ENCODE data around the gene TUBA4A. TPM values are rescaled to one million over a fixed set of nuclear protein-coding genes. Genes with fewer than 3 reads are reported as not detected.

Gene TUBA4A
- polyA plus RNA-seq, 1 donor from 2014 or later, result not detected

GRCh38 chr2:219279916-219280516, 26.3 kb upstream of the TUBA4A start:
- Histone ChIP-seq H3K9ac (ENCODE audit: low read length) (peak overlapping the region; percentile 82), H3K4me3 (ENCODE audit: low read length) (peak overlapping the region; percentile 74), H4K20me1 (ENCODE audit: insufficient read depth) (no peaks in the 10 kb centered on the region), H3K9me2 (ENCODE audit: insufficient read depth, low read length) (no peaks in the 10 kb centered on the region), H3K27me3 (ENCODE audit: insufficient read depth, low read depth, low read length) (no peaks in the 10 kb centered on the region), H3K36me3 (ENCODE audit: insufficient read depth, low read length) (no peaks in the 10 kb centered on the region), H3K27ac (ENCODE audit: low read length) (peak overlapping the region; percentile 79), H2AFZ (ENCODE audit: low read depth, low read length) (no peak overlapping the region), H3K4me2 (ENCODE audit: low read length) (peak overlapping the region; percentile 52), H3F3A (ENCODE audit: insufficient read depth, low read length, poor library complexity, severe bottlenecking) (peaks cover 10% of the 10 kb centered on the region), H3K79me2 (replicated peaks; ENCODE audit: insufficient read depth, low read length) (no peaks in the 10 kb centered on the region), H3K9me3 (ENCODE audit: low read length) (no peaks in the 10 kb centered on the region)
- TF ChIP-seq POLR2AphosphoS5 (IDR thresholded peaks at IDR 0.05) (no peak), EP300 (conservative IDR thresholded peaks at IDR 0.05; ENCODE audit: poor library complexity, severe bottlenecking) (no peak), CTCF (IDR thresholded peaks at IDR 0.05; ENCODE audit: poor library complexity, severe bottlenecking) (peak; percentile 43), REST (IDR thresholded peaks at IDR 0.05; ENCODE audit: borderline replicate concordance) (no peak)

GRCh38 chr2:219279151-219279915, 25.6 kb upstream of the TUBA4A start, which contains the start of gene DNAJB2:
Gene DNAJB2 (plus strand): TSS chr2:219279366. CDS start chr2:219279834, 468 bp downstream.
- H3K36me3 ChIP-seq (ENCODE audit: insufficient read depth, low read length), result no peaks in the 10 kb centered on the region
- no peaks in the 10 kb centered on the region for H3K9me3 ChIP-seq (ENCODE audit: low read length)
- peak within 1 kb of the TSS; percentile 79 for H3K27ac ChIP-seq (ENCODE audit: low read length)
- H3K9me2 ChIP-seq (ENCODE audit: insufficient read depth, low read length), result no peaks in the 10 kb centered on the region
- H4K20me1 ChIP-seq (ENCODE audit: insufficient read depth), result no peaks in the 10 kb centered on the region
- TF ChIP-seq MXI1 (conservative IDR thresholded peaks at IDR 0.05; ENCODE audit: poor library complexity, severe bottlenecking) (peak; percentile 71), EZH2 (IDR thresholded peaks at IDR 0.05; ENCODE audit: borderline replicate concordance, insufficient read depth, low read length, poor library complexity, severe bottlenecking) (no peak), REST (IDR thresholded peaks at IDR 0.05; ENCODE audit: borderline replicate concordance) (peak; percentile 50), EP300 (conservative IDR thresholded peaks at IDR 0.05; ENCODE audit: poor library complexity, severe bottlenecking) (peak; percentile 57), POLR2AphosphoS5 (IDR thresholded peaks at IDR 0.05) (peak; percentile 77)
- no peaks in the 10 kb centered on the region for H3K27me3 ChIP-seq (ENCODE audit: insufficient read depth, low read depth, low read length)
- H2AFZ ChIP-seq (ENCODE audit: low read depth, low read length), result peak within 1 kb of the TSS; percentile 19
- H3F3A ChIP-seq (ENCODE audit: insufficient read depth, low read length, poor library complexity, severe bottlenecking), result peaks cover 10% of the 10 kb centered on the region
- peak within 1 kb of the TSS; percentile 82 for H3K9ac ChIP-seq (ENCODE audit: low read length)
- peak within 1 kb of the TSS; percentile 74 for H3K4me3 ChIP-seq (ENCODE audit: low read length)
- peak within 1 kb of the TSS; percentile 52 for H3K4me2 ChIP-seq (ENCODE audit: low read length)
- H3K79me2 ChIP-seq (replicated peaks; ENCODE audit: insufficient read depth, low read length), result no peaks in the 10 kb centered on the region

All from neural cell (in vitro differentiated cells).